Upper lobe of right lung (tissue), 1 donor: ENCODE results near the gene VKORC1L1. TPM values are rescaled to one million over a fixed set of nuclear protein-coding genes. Genes with fewer than 3 reads are reported as not detected.

Experiments used
- ATAC-seq: fragments of 200-7000 bp; cut with Tn5 transposase; one replicate; pipeline ENCODE4 v1.9.1; 2020; ENCODE audit warnings: mild to moderate bottlenecking, moderate library complexity
- DNase-seq: peaks from one replicate; pipeline ENCODE4 v3.0.0-alpha.2; 2020
- H3K27ac ChIP-seq: fragments of 200-600 bp; one replicate; pipeline ENCODE4 v1.8.0; 2022
- H3K27me3 ChIP-seq: fragments of 200-600 bp; one replicate; pipeline ENCODE4 v1.8.0; 2022; ENCODE audit warnings: mild to moderate bottlenecking
- H3K36me3 ChIP-seq: fragments of 200-600 bp; one replicate; pipeline ENCODE4 v1.8.0; 2022
- H3K4me1 ChIP-seq: fragments of 200-600 bp; one replicate; pipeline ENCODE4 v1.8.0; 2022
- H3K4me3 ChIP-seq: fragments of 200-600 bp; one replicate; pipeline ENCODE4 v1.8.0; 2022; ENCODE audit warnings: mild to moderate bottlenecking
- H3K9me3 ChIP-seq: fragments of 200-600 bp; one replicate; pipeline ENCODE4 v1.8.0; 2022
- CTCF ChIP-seq: fragments of 200-600 bp; IDR thresholded peaks from one replicate; pipeline ENCODE4 v1.8.0; 2022; ENCODE audit warnings: antibody characterized with exemption
- intact Hi-C: fragments of 100-400 bp; cut with DNase I; formaldehyde crosslinking; loops from one replicate; pipeline ENCODE4 v1.11.0; 2022
- total RNA-seq: library from RNA; stranded (reverse); fragmentation: NEBNext Ultra II Directional; extraction: Animal tissue kit (Norgen Biotek cat#: 25700); gene quantifications from one replicate; pipeline ENCODE4 v1.2.1, GENCODE V29; 2021
- donor health status: DM: no; HTN: yes; CAD: no; lungs with severe emphysema.

VKORC1L1 gene
- total RNA-seq, 1 donor from 2014 or later: 45.2 TPM

- no peak for ATAC-seq
- no peak for TF ChIP-seq CTCF
- no peak overlapping the region for H3K27ac ChIP-seq
Measured at GRCh38 chr7:66007232-66007631, 134.4 kb downstream of the VKORC1L1 start.

More at GRCh38 chr7:66007232-66007631, 134.4 kb downstream of the VKORC1L1 start:
- Histone ChIP-seq H3K4me3 (no peak overlapping the region), H3K9me3 (no peaks in the 10 kb centered on the region), H3K27me3 (no peaks in the 10 kb centered on the region), H3K4me1 (no peaks in the 10 kb centered on the region), H3K36me3 (no peaks in the 10 kb centered on the region)
- no peak for DNase-seq
- intact Hi-C loops: no loop called here

Other genes with a start within 250 kb of the VKORC1L1 start
- gene GUSB, start 109.1 kb downstream of the VKORC1L1 start, total RNA-seq: 75.1 TPM
- 54.0 TPM for gene ASL, start 202.7 kb downstream of the VKORC1L1 start, total RNA-seq
- gene CRCP, start 241.8 kb downstream of the VKORC1L1 start, total RNA-seq: 33.1 TPM